Measurements from ENCODE around the gene CCN5.
"Not testable (repeated sequence)": the region's sequence is repeated elsewhere in the genome, so short reads cannot be mapped to it uniquely, and the experiment has no call there.

CCN5 gene

DNA sequence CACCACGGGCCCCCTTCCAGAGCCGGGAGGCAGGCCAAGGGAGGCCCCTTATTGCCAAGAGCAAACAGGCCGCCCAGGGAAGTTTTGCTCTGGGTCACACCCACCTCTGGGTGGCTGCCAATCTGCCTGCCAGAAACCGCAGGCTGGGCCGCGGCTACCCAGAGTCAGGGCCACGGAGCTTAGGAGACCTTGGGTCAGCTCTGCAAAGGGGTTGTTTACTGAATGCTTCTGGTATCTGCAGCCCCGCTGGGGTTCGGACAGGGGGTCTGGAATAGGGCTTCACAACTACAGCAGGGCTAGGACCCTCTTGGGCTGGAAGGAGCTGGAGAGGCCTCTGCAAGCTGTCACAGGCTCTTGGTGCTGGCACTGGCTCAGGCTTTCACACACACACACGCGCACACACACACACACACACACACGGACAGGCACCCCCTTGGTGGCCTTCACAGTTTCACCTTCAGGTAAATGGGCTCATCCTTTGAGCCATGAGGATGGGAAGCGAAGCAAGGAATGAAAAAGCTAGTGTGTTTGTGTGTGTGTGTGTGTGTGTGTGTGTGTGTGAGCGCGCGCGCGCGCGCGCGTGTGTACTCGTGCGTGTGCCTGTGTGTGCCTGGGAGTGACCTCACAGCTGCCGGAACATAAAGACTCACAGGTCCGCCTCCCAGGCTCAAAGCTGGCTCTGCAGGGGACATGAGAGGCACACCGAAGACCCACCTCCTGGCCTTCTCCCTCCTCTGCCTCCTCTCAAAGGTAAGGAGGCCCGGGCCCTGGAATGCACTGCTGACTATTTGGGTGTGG is at the start of gene CCN5:
CCN5 (plus strand) TSS at position 669 of the 798 bp plus-strand sequence; CDS start at position 691, 22 bp downstream.
- no peak for DNase-seq

- no peak for DNase-seq
Measured at GRCh38 chr20:44666066-44666465, 49.1 kb upstream of the CCN5 start.

- DNase-seq = not testable (repeated sequence)
Measured at GRCh38 chr20:44670851-44671250, 44.3 kb upstream of the CCN5 start.

DNA sequence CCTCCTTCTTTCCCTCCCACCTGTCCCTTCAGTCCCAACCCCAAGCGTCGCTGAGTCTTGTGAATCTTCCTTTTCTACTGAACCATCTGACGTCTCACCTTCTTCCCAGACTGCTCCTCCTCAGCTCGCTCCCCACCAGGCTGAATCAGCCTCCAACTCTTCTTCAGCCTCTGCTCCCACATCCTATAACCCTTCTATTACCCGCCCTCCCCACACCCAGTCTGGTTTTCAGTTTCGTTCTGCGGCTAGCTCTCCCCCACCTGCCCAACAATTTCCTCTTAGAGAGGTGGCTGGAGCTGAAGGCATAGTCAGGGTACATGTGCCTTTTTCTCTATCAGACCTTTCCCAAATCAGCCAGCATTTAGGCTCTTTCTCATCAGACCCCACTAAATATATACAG is 43.6 kb upstream of the CCN5 start:
- DNase-seq = peak; percentile 66

DNA sequence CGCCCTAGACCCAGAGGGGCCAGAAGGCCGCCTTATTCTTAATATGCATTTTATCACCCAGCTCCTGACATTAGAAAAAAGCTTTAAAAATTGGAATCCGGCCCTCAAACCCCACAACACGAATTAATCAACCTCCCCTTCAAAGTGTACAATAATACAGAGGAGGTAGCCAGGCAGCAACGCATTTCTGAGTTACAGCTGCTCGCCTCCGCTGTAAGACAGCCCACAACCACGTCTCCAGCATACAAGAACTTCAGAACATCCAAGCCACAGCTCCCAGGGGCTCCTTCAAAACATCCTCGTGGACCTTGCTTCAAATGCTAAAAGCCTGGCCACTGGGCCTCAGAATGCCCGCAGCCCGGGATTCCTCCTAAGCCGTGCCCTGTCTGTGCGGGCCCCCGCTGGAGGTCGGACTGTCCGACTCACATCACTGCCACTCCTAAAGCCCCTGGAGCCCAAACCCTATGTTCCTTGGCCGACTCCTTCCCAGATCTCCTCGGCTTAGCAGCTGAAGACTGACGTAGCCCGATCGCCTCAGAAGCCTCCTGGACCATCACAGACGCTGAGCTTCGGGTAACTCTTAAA is 42.8 kb upstream of the CCN5 start:
- not testable (repeated sequence) for DNase-seq

DNA sequence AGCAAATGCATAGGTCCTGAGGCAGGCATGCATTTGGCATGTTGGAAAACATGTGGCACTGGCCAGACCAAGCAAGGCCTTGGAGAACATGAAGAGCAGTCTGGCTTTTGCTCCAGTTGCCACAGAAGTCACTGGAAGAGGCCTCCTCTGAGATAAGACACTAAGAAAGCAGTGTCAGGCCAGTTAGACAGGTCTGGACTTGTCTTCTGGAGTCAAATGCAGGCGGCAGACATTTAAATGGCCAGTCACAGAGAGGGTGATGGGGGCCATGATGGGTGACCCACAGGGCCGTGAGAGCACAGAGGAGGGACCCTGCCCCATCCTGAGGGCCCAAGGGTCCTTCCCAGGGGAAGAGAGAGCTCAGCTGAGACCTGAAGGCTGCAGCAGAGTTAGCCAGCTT is 36.9 kb upstream of the CCN5 start:
- DNase-seq = no peak

DNA sequence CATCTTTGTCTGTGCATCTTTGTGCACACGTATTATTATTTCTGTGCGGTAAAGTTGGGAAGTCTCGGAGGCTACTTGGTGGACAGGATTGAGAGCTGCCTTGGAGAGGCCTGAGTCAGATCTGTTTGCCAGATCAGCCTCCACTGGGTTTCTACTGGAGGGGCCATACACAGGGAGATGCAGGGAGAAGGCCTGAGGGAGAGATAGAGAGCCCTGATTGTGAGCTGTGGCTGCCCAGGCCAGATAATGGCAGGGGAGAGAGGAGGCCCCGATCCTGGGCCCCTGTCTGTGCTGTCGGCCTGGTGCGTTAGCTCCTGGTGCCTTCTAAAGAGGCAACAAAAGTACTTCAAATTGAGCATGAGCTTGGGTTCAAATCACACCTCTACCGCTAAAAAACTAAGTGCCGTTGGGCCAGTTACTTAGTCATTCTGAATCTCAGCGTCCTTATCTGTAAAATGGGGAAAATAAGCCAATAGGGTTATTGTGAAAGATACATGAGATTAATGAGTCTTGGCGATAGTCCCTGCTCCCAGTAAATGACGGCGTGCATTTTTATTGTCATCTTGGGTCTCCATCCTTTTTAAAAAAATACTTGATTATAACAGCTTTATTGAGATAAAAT is 36.1 kb upstream of the CCN5 start:
- DNase-seq = no peak

DNA sequence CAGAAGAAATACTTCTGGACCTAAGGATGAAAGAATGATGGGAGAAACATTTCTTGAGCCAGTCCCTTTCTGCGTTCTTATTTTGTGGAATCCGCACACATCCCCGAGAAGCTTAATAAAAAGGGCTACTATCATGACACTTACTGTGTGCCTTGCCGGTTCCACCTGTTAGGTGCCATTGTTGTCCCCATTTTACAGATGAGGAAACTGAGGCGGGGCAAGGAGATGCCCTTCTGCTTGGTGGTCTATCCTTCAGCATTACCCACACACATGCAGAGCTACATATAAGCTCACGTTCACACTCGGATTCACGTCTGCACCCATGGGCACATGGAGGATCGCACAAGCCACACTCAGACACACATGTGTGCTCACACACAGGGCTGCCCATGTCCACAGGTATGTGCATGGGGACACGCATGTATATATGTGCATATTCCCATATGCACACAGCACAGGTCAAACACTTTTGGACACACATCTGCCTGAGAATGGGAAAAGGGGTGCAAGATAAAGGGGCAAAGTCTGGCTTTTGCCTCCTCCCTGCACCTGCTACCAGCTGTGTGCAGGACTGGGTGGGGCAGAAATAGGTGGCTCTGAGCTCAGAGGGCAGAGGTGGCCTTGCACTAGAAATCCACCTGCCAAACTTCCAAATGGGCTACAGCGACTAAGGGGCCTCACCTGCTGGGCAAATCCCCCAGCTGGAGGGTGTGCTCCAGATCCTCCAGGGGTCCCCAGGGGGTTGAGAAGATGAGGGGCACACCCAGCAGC is 33.2 kb upstream of the CCN5 start:
- no peak for DNase-seq

DNA sequence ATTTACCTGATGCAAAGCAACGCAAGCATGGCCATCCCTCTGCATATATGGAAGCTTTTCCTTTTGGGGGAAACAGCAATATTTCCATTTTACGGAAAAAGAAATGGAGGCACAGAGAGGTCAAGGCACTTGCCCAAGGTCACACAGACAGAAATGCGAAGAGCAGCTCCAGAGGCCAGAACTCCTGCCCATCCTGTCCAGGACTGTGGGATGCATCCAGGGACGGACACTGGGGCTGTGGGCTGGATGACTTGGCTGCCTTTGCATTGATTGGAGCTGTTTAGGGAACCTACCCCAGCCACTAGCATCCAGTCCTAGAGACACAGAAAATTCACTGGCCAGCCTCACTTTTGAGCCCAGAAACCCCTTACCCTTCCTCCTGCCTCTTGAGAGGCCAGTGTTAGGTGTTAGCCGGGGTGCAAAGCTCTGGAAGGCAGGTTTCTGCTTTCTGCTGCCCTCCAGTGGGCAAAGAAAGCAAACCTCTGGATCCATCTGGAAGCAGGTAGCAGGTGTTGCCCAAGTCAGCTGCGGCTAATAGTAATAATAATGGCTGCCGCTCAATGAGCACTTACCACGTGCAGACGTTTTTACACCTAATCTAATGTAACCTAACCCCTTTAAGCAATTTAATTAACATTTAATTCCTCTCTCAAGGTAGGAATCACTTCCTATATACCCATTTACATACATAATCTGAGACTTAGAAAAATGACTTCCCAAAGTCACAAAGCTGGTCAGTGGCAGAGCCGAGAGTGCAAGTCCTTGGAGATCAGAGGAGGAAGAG is 31.7 kb upstream of the CCN5 start:
- peak; percentile 40 for DNase-seq

GRCh38 chr20:44684047-44684967 is 30.9 kb upstream of the CCN5 start:
- DNase-seq = no peak

DNA sequence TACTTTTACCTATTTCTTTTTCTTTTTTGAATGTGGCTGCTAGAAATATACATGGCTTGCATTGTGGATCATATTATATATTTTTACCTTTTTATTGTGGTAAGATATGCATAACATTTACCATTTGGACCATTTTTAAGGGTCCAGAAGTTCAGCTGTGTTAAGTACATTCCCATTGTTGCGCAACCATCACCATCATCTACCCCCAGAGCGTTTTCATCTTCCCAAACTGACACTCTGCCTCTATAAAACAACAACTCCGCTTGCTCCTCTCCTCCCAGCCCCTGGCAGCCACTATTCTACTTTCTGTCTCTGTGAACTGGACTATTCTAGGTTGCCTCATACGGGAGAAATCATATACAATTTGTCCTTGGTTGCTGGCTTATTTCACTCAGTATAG is 28.2 kb upstream of the CCN5 start:
- DNase-seq = no peak

GRCh38 chr20:44688053-44688625 is 27.0 kb upstream of the CCN5 start:
- no peak for DNase-seq

GRCh38 chr20:44689809-44690208 is 25.4 kb upstream of the CCN5 start:
- no peak for DNase-seq

DNA sequence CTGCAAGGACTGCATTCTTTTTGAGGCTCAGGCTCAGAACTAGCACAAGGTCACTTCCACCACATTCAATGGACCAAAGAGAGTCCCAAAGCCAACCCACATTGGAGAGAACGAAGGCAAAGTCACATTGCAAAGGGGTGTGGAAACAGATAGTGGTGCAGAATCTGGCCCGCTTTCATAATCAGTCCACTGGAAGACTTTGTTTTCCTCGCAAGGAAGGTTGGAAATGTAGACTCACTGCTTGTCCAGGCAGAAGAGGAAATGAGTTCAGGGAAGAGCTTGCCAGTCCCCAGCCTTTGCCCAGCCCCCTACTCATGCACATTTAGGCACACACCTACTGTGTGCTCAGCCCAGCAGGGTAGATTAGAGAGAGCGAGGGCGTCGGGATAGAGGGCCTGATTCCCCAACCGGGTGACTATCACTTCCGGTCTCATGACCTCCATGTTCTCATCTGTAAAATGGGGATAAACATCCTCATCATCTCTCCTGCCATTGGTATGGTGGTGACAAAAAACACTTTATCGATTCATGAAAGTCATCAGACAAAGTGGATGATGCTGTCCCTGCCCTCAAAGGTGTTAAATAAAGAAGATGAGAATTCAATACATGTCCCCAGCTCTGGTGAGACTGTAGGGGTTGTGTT is 24.3 kb upstream of the CCN5 start:
- DNase-seq = no peak

- DNase-seq = no peak
Measured at GRCh38 chr20:44691424-44692423, 23.4 kb upstream of the CCN5 start.

GRCh38 chr20:44692932-44693480 is 22.2 kb upstream of the CCN5 start:
- no peak for DNase-seq

DNA sequence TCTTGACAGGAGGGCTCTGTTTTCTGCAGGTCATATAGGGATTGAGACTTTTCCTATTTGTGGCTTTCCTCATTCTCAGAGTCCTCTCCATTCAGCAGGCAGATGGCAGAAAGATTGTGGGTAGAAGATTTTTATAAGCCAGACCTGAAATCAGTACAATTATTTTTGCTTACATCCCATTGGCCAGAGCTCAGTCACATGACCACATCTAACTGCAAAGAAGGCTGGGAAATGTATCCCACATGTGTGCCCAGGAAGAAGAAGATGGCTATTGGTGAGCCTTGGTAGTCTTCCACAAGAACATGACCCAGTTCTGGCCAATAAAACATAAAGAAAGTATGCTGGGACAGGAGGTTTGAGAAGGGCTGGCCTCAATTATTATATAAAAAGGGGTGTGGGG is 21.5 kb upstream of the CCN5 start:
- no peak for DNase-seq

DNA sequence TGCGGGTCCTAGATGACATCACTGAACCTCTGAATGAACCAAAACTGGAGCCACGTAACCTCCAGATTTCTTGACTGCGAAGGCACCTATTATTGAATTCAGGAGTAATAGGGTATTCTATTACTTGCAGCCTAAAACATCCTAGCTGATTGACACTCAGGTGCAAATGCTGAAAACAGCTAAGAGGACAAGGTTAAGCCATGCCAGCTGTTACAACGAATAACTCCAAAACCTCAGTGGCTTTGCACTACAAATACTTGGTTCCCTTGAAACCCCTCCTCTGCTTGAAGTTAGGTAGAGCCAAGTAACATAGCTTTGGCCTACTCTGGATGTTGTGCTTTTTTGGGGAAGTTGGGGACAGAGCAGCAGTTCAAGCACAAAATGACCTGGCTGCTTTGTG is 21.0 kb upstream of the CCN5 start:
- DNase-seq = no peak

GRCh38 chr20:44695295-44695673 is 19.9 kb upstream of the CCN5 start:
- DNase-seq = no peak

Measured in activated naive CD4-positive, alpha-beta T cell treated with anti-CD3 and anti-CD28 coated beads, Interleukin-2, amount 50 U/mL, for 16 hours (primary cell).